K562 treated with DMSO at 1 percent for 24 hours (cell line): ENCODE results near the gene PLIN1. TPM values are rescaled to one million over a fixed set of nuclear protein-coding genes. Genes with fewer than 3 reads are reported as not detected.

Source experiments
- total RNA-seq: library from RNA; unstranded; fragments of 300-600 nt; gene quantifications from 2 replicates; pipeline ENCODE4 v1.2.3, GENCODE V29; 2022; ENCODE audit warnings: low read depth; ENCODE audit not compliant: insufficient read depth

The PLIN1 gene
- total RNA-seq: not detected in 2 replicates

DNA sequence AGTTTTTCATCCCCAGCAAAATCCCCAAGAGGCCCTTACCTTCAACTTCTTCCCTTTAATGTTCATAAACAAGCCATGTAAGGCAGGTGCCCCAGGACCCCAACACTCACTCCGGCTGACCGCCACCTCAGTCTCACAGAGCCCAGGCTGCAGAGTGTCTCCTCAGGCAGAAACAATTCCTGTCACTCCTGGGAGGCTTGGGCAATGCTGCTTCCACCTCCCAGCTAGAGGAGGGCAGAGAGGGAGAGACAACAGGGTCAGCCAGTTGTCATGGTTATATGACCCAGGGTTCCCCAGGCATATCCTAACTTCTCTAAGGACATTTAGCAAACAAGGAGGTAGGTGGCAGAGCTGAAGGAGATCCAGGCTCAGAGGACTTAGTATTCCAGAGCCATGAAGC lies at the start of gene PLIN1:
Gene PLIN1, minus strand, starts transcription at position 156 of the 400 bp plus-strand sequence. CDS start 1,878 bp downstream, outside the sequence.

GRCh38 chr15:89690276-89691218 lies 11.4 kb upstream of the PLIN1 start, which contains the start of the genes PEX11A and WDR93:
PEX11A (minus strand) TSS chr15:89690754; CDS start chr15:89690632, 122 bp downstream.
WDR93 (plus strand) TSS chr15:89690811; CDS start chr15:89701747, 10,936 bp downstream.

GRCh38 chr15:89654847-89655805 lies 24.0 kb downstream of the PLIN1 start, which contains the start of gene KIF7:
KIF7 (minus strand) TSS chr15:89655467; CDS start chr15:89652930, 2,537 bp downstream.

Other genes starting within 250 kb of the PLIN1 start
- not detected in 2 replicates for gene RHCG, start 182.8 kb downstream of the PLIN1 start, total RNA-seq
- gene TICRR, start 103.9 kb downstream of the PLIN1 start, total RNA-seq: 10.4 and 11.3 TPM in 2 replicates
- 3.0 and 3.3 TPM in 2 replicates for gene KIF7, start 23.9 kb downstream of the PLIN1 start, total RNA-seq
- gene PEX11A, start 11.4 kb upstream of the PLIN1 start, total RNA-seq: not detected in 2 replicates
- gene WDR93, start 11.4 kb upstream of the PLIN1 start, total RNA-seq: not detected in 2 replicates
- gene MESP1, start 71.9 kb upstream of the PLIN1 start, total RNA-seq: 0.43 and 0.61 TPM in 2 replicates
- 0.68 and 0.71 TPM in 2 replicates for gene MESP2, start 97.0 kb upstream of the PLIN1 start, total RNA-seq
- gene ANPEP, start 135.5 kb upstream of the PLIN1 start, total RNA-seq: 3.1 and 3.5 TPM in 2 replicates
- gene AP3S2, start 214.6 kb upstream of the PLIN1 start, total RNA-seq: 24.0 and 25.3 TPM in 2 replicates
- not detected in 2 replicates for gene ARPIN, start 233.6 kb upstream of the PLIN1 start, total RNA-seq